Kidney epithelial cell (primary cell): Measurements from ENCODE around the gene MKNK2. TPM values are rescaled to one million over a fixed set of nuclear protein-coding genes. Genes with fewer than 3 reads are reported as not detected.

Experiments used
- DNase-seq: peaks from one replicate; pipeline ENCODE4 v3.0.0-alpha.2; 2010; ENCODE audit warnings: low read depth
- H3K27me3 ChIP-seq: 2 replicates; pipeline ENCODE4 v1.6.0; 2011; ENCODE audit warnings: low read length; ENCODE audit not compliant: control insufficient read depth, insufficient read depth
- H3K36me3 ChIP-seq: 2 replicates; pipeline ENCODE4 v1.5.1; 2011; ENCODE audit warnings: low read length; ENCODE audit not compliant: control insufficient read depth, insufficient read depth
- H3K4me3 ChIP-seq: 2 replicates; pipeline ENCODE4 v1.5.1; 2011; ENCODE audit warnings: low read depth, mild to moderate bottlenecking, control low read depth, low read length
- CTCF ChIP-seq: IDR thresholded peaks from 2 replicates; pipeline ENCODE4 v1.5.1; 2011; ENCODE audit warnings: mild to moderate bottlenecking, moderate library complexity, low read length, control low read depth, inconsistent platforms; ENCODE audit not compliant: insufficient read depth, poor library complexity, severe bottlenecking
- total RNA-seq: library from RNA; depleted of rRNA; stranded (reverse); fragments of >200 nt; gene quantifications from 2 replicates; pipeline ENCODE4 v1.2.3, GENCODE V29; 2015

The MKNK2 gene
- total RNA-seq, 1 donor from 2014 or later: 253 TPM

GRCh38 chr19:2015608-2015950, 35.5 kb downstream of the MKNK2 start, which contains the start of gene BTBD2:
BTBD2 (minus strand) TSS chr19:2015714; CDS start chr19:2015703, 11 bp downstream.
- H3K27me3 ChIP-seq: no peaks in the 10 kb centered on the region
- DNase-seq: no peak
- TF ChIP-seq CTCF: no peak

DNA sequence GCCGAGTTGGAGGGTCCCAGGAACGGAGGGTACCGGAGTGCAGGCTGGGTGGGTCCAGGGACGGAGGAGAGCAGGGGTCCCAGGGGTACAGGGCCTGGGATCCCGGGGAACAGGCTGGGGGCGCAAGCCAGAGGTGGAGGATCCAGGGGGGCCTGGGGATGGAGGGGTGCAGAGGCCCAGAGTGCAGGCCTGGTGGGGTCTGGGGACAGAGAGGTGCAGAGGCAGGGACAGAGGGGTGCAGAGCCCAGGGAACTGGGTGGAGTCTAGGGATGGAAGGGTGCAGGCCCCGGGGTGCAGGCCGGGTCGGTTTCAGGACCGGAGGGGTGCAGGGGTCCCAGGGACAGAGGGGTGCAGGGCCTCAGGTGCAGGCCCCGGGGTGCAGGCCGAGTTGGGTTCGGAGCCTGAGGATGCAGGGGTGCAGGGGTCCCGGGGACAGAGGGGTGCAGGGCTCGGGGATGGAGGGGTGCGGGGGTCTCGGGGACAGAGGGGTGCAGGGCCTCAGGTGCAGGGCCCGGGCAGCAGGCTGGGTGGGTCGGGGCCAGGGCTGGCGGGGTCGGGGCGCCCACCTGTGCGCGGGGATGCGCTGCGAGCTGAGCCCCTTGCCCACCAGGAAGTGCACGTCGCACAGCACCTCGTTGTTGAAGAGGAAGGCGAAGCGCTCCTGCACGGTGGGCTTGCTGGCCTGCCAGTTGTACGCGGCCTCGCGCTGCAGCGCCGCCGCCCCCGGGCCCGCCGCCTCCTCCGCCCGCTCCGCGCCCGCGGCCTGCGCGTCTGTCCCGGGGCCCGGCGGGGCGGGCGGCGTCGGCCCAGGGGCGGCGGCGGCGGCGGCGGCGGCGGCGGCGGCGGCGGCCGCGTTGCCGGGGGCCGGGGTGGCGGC, 36.1 kb downstream of the MKNK2 start:
- H3K36me3 ChIP-seq: no peaks in the 10 kb centered on the region
- H3K27me3 ChIP-seq: no peaks in the 10 kb centered on the region
- no peak for DNase-seq
- H3K4me3 ChIP-seq: peak overlapping the region; percentile 73
- no peak for TF ChIP-seq CTCF

More at GRCh38 chr19:2015608-2015950, 35.5 kb downstream of the MKNK2 start, which contains the start of gene BTBD2:
- Histone ChIP-seq H3K4me3 (peak within 1 kb of the TSS; percentile 73), H3K36me3 (no peaks in the 10 kb centered on the region)

- no peak for DNase-seq
- TF ChIP-seq CTCF: no peak
- H3K4me3 ChIP-seq: peak overlapping the region; percentile 73
- H3K27me3 ChIP-seq: no peaks in the 10 kb centered on the region
- no peaks in the 10 kb centered on the region for H3K36me3 ChIP-seq
Observed at GRCh38 chr19:2014131-2014571, 36.9 kb downstream of the MKNK2 start.

DNA sequence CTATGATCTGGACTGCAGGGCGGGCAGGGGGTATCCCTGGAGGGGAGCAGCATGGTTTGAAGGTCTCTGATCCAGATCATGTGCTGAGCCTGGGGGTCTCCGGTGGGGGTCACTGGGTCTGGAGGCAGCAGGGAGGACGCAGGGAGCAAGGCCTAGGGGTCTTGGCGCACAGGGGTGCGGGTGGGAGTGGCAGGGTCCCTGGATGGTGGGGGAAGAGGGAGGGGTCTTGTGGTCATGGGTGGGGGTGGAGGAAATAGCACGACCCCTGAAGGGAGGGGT, 37.4 kb downstream of the MKNK2 start:
- Histone ChIP-seq H3K4me3 (no peak overlapping the region), H3K36me3 (no peaks in the 10 kb centered on the region), H3K27me3 (no peaks in the 10 kb centered on the region)
- TF ChIP-seq CTCF: no peak
- DNase-seq: no peak

- Histone ChIP-seq H3K4me3 (no peak overlapping the region), H3K27me3 (no peaks in the 10 kb centered on the region), H3K36me3 (no peaks in the 10 kb centered on the region)
- no peak for TF ChIP-seq CTCF
- DNase-seq: no peak
Observed at GRCh38 chr19:2012941-2013682, 37.9 kb downstream of the MKNK2 start.
